OCI-LY7 (cell line): ENCODE data around the gene AMPD1.

ENCODE experiments used
- CTCF ChIP-seq: fragments of 200-600 bp; sonication (generic); conservative IDR thresholded peaks from 2 replicates; pipeline ENCODE4 v1.5.1; 2014; ENCODE audit warnings: mild to moderate bottlenecking, antibody characterized with exemption, low read length, moderate library complexity, mixed read lengths
- EZH2phosphoT487 ChIP-seq: fragments of 200-600 bp; sonication (generic); IDR thresholded peaks from 2 replicates; pipeline ENCODE4 v1.6.1; 2018; ENCODE audit warnings: low read depth, borderline replicate concordance, mild to moderate bottlenecking, mixed run types, antibody characterized with exemption, low read length, moderate library complexity, mixed read lengths

DNA sequence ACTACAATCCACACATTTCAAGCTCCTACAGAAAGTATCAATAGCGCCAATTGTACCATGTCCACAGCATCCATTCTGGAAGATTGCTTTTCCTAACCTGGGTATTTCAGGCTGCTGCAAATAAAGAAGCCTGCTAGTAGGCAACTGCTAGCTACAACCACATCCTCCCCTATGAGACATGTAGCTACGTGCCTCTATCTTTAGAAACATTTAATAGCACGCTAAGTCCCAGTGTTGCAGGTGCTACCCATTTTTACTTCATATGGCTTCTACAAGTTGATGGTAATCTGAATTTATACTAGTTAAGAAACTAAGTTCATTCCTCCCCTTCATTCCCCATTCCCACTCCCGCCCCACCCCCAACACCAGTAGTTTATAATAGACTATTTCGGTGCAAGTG is 7.4 kb upstream of the AMPD1 start:
- TF ChIP-seq CTCF (no peak), EZH2phosphoT487 (no peak)
